Activated CD8-positive, alpha-beta memory T cell treated with anti-CD3 and anti-CD28 coated beads, Interleukin-2, amount 10 ng/mL, durations not matched to agents 7 days and 5 days (primary cell): ENCODE results near the gene HSD11B2. TPM values are rescaled to one million over a fixed set of nuclear protein-coding genes. Genes with fewer than 3 reads are reported as not detected.
"Not testable (repeated sequence)": the region's sequence is repeated elsewhere in the genome, so short reads cannot be mapped to it uniquely, and the experiment has no call there.

ENCODE experiments used
- ATAC-seq: fragments of 150-1000 bp; cut with Tn5 transposase; one replicate; pipeline ENCODE4 v1.10.0; 2021; ENCODE audit warnings: moderate library complexity
- CTCF ChIA-PET: fragments of 350-600 bp; sonication (Branson Sonifier 250); formaldehyde crosslinking; loops from one replicate; lab custom pipeline; 2021; ENCODE audit warnings: antibody characterized with exemption; lab: Charles Lee
- DNase-seq: peaks from one replicate; pipeline ENCODE4 v3.0.0-alpha.2; 2020
- H3K27ac Mint-ChIP-seq: one replicate; pipeline ENCODE4 v1.8.0; 2021; ENCODE audit warnings: mild to moderate bottlenecking, mixed read lengths
- H3K27me3 Mint-ChIP-seq: one replicate; pipeline ENCODE4 v1.8.0; 2021; ENCODE audit warnings: mixed read lengths
- H3K36me3 Mint-ChIP-seq: one replicate; pipeline ENCODE4 v1.8.0; 2021; ENCODE audit warnings: mild to moderate bottlenecking, mixed read lengths
- H3K4me1 Mint-ChIP-seq: one replicate; pipeline ENCODE4 v1.8.0; 2021; ENCODE audit warnings: mixed read lengths
- H3K4me3 Mint-ChIP-seq: one replicate; pipeline ENCODE4 v1.8.0; 2021; ENCODE audit warnings: mild to moderate bottlenecking, moderate library complexity, mixed read lengths
- H3K9me3 Mint-ChIP-seq: one replicate; pipeline ENCODE4 v1.8.0; 2022; ENCODE audit warnings: low read depth, mixed read lengths
- total RNA-seq, 2 experiments: library from RNA; stranded (reverse); gene quantifications; one replicate each; pipeline ENCODE4 v1.2.3, GENCODE V29; 2021

Gene HSD11B2
- total RNA-seq, 2 experiments from 2014 or later: 0.14 TPM; not detected in 1

GRCh38 chr16:67413978-67414911 lies 16.7 kb upstream of the HSD11B2 start:
- H3K36me3 Mint-ChIP-seq: no peaks in the 10 kb centered on the region
- DNase-seq (no peak), ATAC-seq (no peak)

GRCh38 chr16:67415421-67415820 lies 15.5 kb upstream of the HSD11B2 start:
- peaks cover 14% of the 10 kb centered on the region for H3K4me1 Mint-ChIP-seq
- CTCF ChIA-PET: interaction anchor here (1.0 to 2.2 kb wide), 4 partner anchors 11 to 167 kb away, joined by 3 to 5 read pairs (median 4); partner anchors contain the start of gene SLC9A5
- DNase-seq, ATAC-seq, H3K9me3 Mint-ChIP-seq, H3K36me3 Mint-ChIP-seq, H3K27ac Mint-ChIP-seq: not testable (repeated sequence)
- peaks cover 36% of the 10 kb centered on the region for H3K27me3 Mint-ChIP-seq
- peak overlapping the region; percentile 50 for H3K4me3 Mint-ChIP-seq

More at GRCh38 chr16:67413978-67414911, 16.7 kb upstream of the HSD11B2 start:
- no peak overlapping the region for H3K4me3 Mint-ChIP-seq
- no peaks in the 10 kb centered on the region for H3K9me3 Mint-ChIP-seq
- no peak overlapping the region for H3K27ac Mint-ChIP-seq
- peaks cover 31% of the 10 kb centered on the region for H3K27me3 Mint-ChIP-seq
- CTCF ChIA-PET: interaction anchor here (1.0 to 2.2 kb wide), 9 partner anchors 12 to 259 kb away, joined by 3 to 7 read pairs (median 4); partner anchors contain the start of gene SLC9A5
- peaks cover 14% of the 10 kb centered on the region for H3K4me1 Mint-ChIP-seq

GRCh38 chr16:67415872-67416793 lies 14.8 kb upstream of the HSD11B2 start, which contains the start of gene ZDHHC1:
Gene ZDHHC1 (minus strand): TSS chr16:67416477. CDS start chr16:67407775, 8,702 bp downstream.
- DNase-seq (peak; percentile 60), ATAC-seq (peak; percentile 91)
- Mint-ChIP-seq H3K27ac (no peak within 1 kb of the TSS), H3K4me3 (peak within 1 kb of the TSS; percentile 57), H3K27me3 (peaks cover 36% of the 10 kb centered on the region), H3K36me3 (no peaks in the 10 kb centered on the region), H3K9me3 (no peaks in the 10 kb centered on the region), H3K4me1 (peaks cover 14% of the 10 kb centered on the region)
- CTCF ChIA-PET: interaction anchor here (0.6 to 2.7 kb wide), 14 partner anchors 10 to 156 kb away, joined by 3 to 18 read pairs (median 4); partner anchors contain the start of gene TPPP3

DNA sequence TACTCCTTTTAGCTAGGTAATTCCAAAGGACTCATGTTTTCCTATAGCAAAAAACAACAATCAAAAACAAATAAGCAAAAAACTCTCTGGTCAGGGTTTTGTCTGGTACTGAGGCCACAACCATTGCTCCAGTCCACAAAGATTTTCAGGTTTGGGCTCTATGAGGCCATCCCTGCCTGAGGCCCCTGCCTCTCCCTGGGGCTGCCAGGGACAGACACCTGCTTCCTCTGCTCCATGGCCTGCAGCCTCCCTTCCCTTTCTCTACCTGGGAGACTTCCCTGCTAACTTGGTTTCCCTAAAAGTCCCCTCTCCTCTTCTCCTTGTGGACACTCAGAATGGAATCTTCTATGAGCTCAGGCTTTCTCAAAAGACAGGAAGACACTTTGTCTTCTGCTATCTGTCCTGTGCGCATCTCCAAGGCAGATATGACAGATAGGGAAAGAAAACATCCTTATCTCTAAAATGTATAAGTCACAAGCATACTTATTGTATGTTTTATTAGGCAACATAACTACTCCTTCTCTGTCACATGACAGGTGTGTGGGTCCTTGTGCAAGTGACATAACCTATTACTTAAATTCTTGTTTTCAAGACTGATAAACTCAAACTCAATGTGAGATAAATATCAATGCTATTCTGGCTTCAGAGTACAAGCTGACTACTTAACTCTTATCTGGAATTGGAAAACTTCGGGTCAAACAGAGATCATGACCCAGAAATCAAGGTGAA lies 13.4 kb upstream of the HSD11B2 start:
- peak overlapping the region; percentile 5 for H3K4me3 Mint-ChIP-seq
- peaks cover 14% of the 10 kb centered on the region for H3K4me1 Mint-ChIP-seq
- ATAC-seq: no peak
- H3K9me3 Mint-ChIP-seq: no peaks in the 10 kb centered on the region
- no peaks in the 10 kb centered on the region for H3K36me3 Mint-ChIP-seq
- DNase-seq: no peak
- H3K27ac Mint-ChIP-seq: no peak overlapping the region
- CTCF ChIA-PET: interaction anchor here (1.0 to 2.7 kb wide), 8 partner anchors 9 to 157 kb away, joined by 3 to 18 read pairs (median 5); partner anchors contain the start of gene TPPP3
- H3K27me3 Mint-ChIP-seq: peaks cover 35% of the 10 kb centered on the region

GRCh38 chr16:67419502-67419901 lies 11.4 kb upstream of the HSD11B2 start:
- DNase-seq (no peak), ATAC-seq (no peak)
- CTCF ChIA-PET: interaction anchor here (0.7 kb wide), 1 partner anchor 9 kb away, joined by 3 read pairs; no protein-coding TSS in a partner anchor
- Mint-ChIP-seq H3K27ac (no peak overlapping the region), H3K4me1 (peaks cover 9% of the 10 kb centered on the region), H3K4me3 (no peak overlapping the region), H3K9me3 (no peaks in the 10 kb centered on the region), H3K27me3 (peaks cover 47% of the 10 kb centered on the region), H3K36me3 (no peaks in the 10 kb centered on the region)

- peaks cover 9% of the 10 kb centered on the region for H3K4me1 Mint-ChIP-seq
- no peak for ATAC-seq
- no peak overlapping the region for H3K27ac Mint-ChIP-seq
- H3K36me3 Mint-ChIP-seq: no peaks in the 10 kb centered on the region
- H3K9me3 Mint-ChIP-seq: no peaks in the 10 kb centered on the region
- no peak for DNase-seq
- no peak overlapping the region for H3K4me3 Mint-ChIP-seq
- peaks cover 48% of the 10 kb centered on the region for H3K27me3 Mint-ChIP-seq
- CTCF ChIA-PET: interaction anchor here (0.7 kb wide), 1 partner anchor 8 kb away, joined by 3 read pairs; no protein-coding TSS in a partner anchor
These were observed 11.0 kb upstream of the HSD11B2 start for GRCh38 chr16:67419931-67420330.

DNA sequence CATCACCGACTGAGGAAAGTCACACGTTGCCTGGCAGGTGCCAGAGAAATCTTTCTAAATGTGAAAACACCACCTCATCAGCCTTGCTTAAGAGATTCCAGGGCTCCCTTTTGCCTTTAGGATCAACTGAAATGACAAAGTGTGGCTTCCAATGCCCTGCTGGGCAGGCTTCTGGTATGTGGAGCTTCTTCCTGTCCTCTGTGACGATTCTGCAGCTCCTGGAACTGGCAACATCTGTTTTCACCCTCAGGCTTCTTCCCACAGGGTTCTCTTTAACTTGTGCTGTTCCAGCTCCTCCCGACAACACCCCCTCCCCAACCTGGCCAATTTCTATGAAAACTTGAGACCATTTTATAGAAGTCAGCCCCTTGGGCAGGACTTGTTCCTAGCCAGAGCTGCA lies 9.9 kb upstream of the HSD11B2 start:
- no peak for DNase-seq
- H3K36me3 Mint-ChIP-seq: no peaks in the 10 kb centered on the region
- peaks cover 5% of the 10 kb centered on the region for H3K4me1 Mint-ChIP-seq

GRCh38 chr16:67423015-67423414 lies 7.9 kb upstream of the HSD11B2 start:
- Mint-ChIP-seq H3K9me3 (no peaks in the 10 kb centered on the region), H3K36me3 (no peaks in the 10 kb centered on the region), H3K4me3 (no peak overlapping the region), H3K4me1 (no peaks in the 10 kb centered on the region), H3K27me3 (peaks cover 51% of the 10 kb centered on the region), H3K27ac (no peak overlapping the region)
- ATAC-seq (no peak), DNase-seq (no peak)
- CTCF ChIA-PET: interaction anchor here (0.5 to 6.6 kb wide), 3 partner anchors 23 to 164 kb away, joined by 3 to 139 read pairs (median 3); no protein-coding TSS in a partner anchor

More for the DNA sequence above, 9.9 kb upstream of the HSD11B2 start:
- no peak for ATAC-seq
- Mint-ChIP-seq H3K9me3 (no peaks in the 10 kb centered on the region), H3K4me3 (no peak overlapping the region), H3K27ac (no peak overlapping the region), H3K27me3 (peaks cover 52% of the 10 kb centered on the region)
- CTCF ChIA-PET: interaction anchor here (0.6 to 1.4 kb wide), 3 partner anchors 11 to 129 kb away, joined by 3 read pairs; no protein-coding TSS in a partner anchor

DNA sequence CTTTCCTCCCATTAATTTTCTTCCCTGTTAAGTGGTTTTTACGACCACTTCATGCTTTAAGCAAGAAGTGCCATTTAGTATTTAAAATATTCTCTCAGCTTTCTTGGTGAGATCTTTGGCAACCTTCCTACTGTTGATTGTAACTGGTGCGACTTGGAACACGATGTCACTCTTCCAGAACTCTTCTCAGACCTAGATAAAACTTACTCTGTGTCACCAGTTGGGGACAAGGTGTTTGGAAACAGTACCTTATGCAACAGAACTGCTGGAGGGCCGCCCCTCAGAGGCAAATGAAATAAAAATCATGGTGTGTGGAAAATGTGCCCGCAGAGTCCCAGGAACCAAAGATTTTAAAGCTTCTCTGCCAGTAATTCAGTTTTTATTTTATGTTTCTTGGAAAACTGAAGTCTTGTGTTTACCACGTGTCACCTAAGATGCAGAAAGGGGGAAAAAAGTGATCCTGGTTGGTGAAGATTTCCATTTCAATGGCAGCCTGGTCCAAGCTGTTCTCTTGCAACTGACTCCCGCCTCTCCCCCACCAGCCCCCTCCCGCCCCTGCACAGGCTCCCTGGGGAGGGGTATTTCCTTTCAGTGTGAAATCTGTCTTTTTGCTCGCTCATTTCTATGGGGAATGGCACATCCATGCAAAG lies 7.2 kb upstream of the HSD11B2 start:
- H3K36me3 Mint-ChIP-seq: no peaks in the 10 kb centered on the region
- H3K27me3 Mint-ChIP-seq: peaks cover 54% of the 10 kb centered on the region
- H3K4me1 Mint-ChIP-seq: no peaks in the 10 kb centered on the region
- no peak for ATAC-seq
- DNase-seq: no peak
- H3K27ac Mint-ChIP-seq: no peak overlapping the region
- no peaks in the 10 kb centered on the region for H3K9me3 Mint-ChIP-seq
- CTCF ChIA-PET: interaction anchor here (0.5 to 6.6 kb wide), 4 partner anchors 11 to 165 kb away, joined by 3 to 139 read pairs (median 38); no protein-coding TSS in a partner anchor
- H3K4me3 Mint-ChIP-seq: no peak overlapping the region

DNA sequence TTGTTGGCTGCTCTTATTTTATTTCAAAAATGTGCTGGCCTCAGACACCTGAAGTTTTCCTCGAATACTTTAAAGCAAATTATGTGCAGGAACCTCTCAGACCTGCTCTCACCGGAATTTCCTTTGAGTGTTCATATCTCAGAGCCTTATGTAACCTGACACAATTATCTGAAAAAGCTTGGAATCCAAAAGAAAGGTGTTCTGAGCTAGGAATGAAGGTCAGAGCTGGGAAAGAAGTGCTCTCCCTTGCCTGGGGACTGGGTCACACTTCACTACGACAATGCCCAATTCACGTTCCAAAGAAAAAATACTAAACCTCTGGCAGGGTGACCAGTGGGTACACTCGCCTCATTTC lies 6.7 kb upstream of the HSD11B2 start:
- CTCF ChIA-PET: interaction anchor here (1.4 to 6.6 kb wide), 4 partner anchors 10 to 41 kb away, joined by 4 to 139 read pairs (median 38); no protein-coding TSS in a partner anchor
- no peaks in the 10 kb centered on the region for H3K36me3 Mint-ChIP-seq

DNA sequence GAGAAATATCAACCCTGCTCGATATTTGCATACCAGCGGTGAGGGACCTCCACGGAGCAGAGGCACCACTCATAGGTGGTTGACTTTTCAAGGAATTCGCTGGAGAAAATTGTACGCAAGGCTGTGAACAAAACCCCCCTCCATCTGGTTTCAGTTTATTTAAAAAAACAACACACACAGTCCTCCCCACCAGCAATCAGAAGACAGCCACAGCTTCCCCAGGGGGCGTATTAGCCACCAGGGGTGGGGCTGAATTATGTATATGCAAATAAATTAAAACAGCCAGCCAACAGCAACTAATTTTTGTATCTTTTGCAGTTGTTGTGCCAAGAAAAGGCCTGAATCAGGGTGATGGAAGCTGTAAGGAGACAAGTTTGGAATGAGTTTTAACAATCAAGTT lies 5.9 kb upstream of the HSD11B2 start:
- no peak overlapping the region for H3K27ac Mint-ChIP-seq
- H3K27me3 Mint-ChIP-seq: peaks cover 59% of the 10 kb centered on the region
- CTCF ChIA-PET: interaction anchor here (1.4 to 6.6 kb wide), 5 partner anchors 8 to 40 kb away, joined by 4 to 139 read pairs (median 7); partner anchors contain the start of gene ZDHHC1
- no peak overlapping the region for H3K4me3 Mint-ChIP-seq
- DNase-seq (no peak), ATAC-seq (no peak)
- H3K36me3 Mint-ChIP-seq: no peaks in the 10 kb centered on the region
- no peaks in the 10 kb centered on the region for H3K4me1 Mint-ChIP-seq
- no peaks in the 10 kb centered on the region for H3K9me3 Mint-ChIP-seq

More for the DNA sequence above, 6.7 kb upstream of the HSD11B2 start:
- Mint-ChIP-seq H3K4me1 (no peaks in the 10 kb centered on the region), H3K27ac (no peak overlapping the region), H3K9me3 (no peaks in the 10 kb centered on the region), H3K4me3 (no peak overlapping the region), H3K27me3 (peaks cover 59% of the 10 kb centered on the region)
- ATAC-seq (no peak), DNase-seq (no peak)
